Mesenteric fat pad (tissue), 1 donor: ENCODE data around the gene TMEM53. TPM values are rescaled to one million over a fixed set of nuclear protein-coding genes. Genes with fewer than 3 reads are reported as not detected.
"Not testable (repeated sequence)": the region's sequence is repeated elsewhere in the genome, so short reads cannot be mapped to it uniquely, and the experiment has no call there.

Source experiments
- DNase-seq: peaks from one replicate; pipeline ENCODE4 v3.0.0-alpha.2; 2020; ENCODE audit warnings: low spot score
- total RNA-seq: library from RNA; stranded (reverse); fragmentation: NEBNext Ultra II Directional; extraction: Animal tissue kit (Norgen Biotek cat#: 25700); gene quantifications from one replicate; pipeline ENCODE4 v1.2.1, GENCODE V29; 2021
- donor health status: DM: yes; HTN: yes; CAD: no.

TMEM53 gene
- total RNA-seq, 1 donor from 2014 or later, result 16.8 TPM

GRCh38 chr1:44673675-44674112 lies 587 bp downstream of the TMEM53 start:
- DNase-seq, result no peak

- DNase-seq, result peak; percentile 67
These were observed 1.2 kb downstream of the TMEM53 start for GRCh38 chr1:44672961-44673674.

GRCh38 chr1:44672254-44672955 lies 1.9 kb downstream of the TMEM53 start:
- peak; percentile 62 for DNase-seq

- DNase-seq, result no peak
These were observed 3.3 kb downstream of the TMEM53 start for GRCh38 chr1:44670751-44671640.

GRCh38 chr1:44666719-44667118 lies 7.6 kb downstream of the TMEM53 start:
- not testable (repeated sequence) for DNase-seq

- DNase-seq, result no peak
These were observed 9.4 kb downstream of the TMEM53 start for GRCh38 chr1:44664730-44665370.

GRCh38 chr1:44663417-44663816 lies 10.9 kb downstream of the TMEM53 start:
- DNase-seq, result no peak

- no peak for DNase-seq
These were observed 11.6 kb downstream of the TMEM53 start for GRCh38 chr1:44662683-44663030.

- DNase-seq, result no peak
These were observed 12.2 kb downstream of the TMEM53 start for GRCh38 chr1:44661781-44662682.

GRCh38 chr1:44660176-44660575 lies 14.1 kb downstream of the TMEM53 start:
- DNase-seq, result no peak

- DNase-seq, result no peak
These were observed 14.7 kb downstream of the TMEM53 start for GRCh38 chr1:44659566-44659965.

GRCh38 chr1:44655609-44656008 lies 18.7 kb downstream of the TMEM53 start:
- DNase-seq, result no peak

GRCh38 chr1:44654621-44655187 lies 19.6 kb downstream of the TMEM53 start:
- no peak for DNase-seq

GRCh38 chr1:44653107-44653964 lies 20.9 kb downstream of the TMEM53 start:
- no peak for DNase-seq

- DNase-seq, result no peak
These were observed 21.7 kb downstream of the TMEM53 start for GRCh38 chr1:44652445-44653106.

- DNase-seq, result no peak
These were observed 23.2 kb downstream of the TMEM53 start for GRCh38 chr1:44651069-44651468.

GRCh38 chr1:44650159-44650831 lies 24.0 kb downstream of the TMEM53 start:
- DNase-seq, result no peak

- no peak for DNase-seq
These were observed 24.5 kb downstream of the TMEM53 start for GRCh38 chr1:44649788-44650158.
